HG03066 (cell line): Measurements from ENCODE around the gene NLGN2.

Experiments used
- ATAC-seq: cut with Tn5 transposase; IDR thresholded peaks from one replicate; pipeline ENCODE4 v1.9.1; 2021; ENCODE audit warnings: low read depth; ENCODE audit not compliant: unreplicated experiment

NLGN2 gene

DNA sequence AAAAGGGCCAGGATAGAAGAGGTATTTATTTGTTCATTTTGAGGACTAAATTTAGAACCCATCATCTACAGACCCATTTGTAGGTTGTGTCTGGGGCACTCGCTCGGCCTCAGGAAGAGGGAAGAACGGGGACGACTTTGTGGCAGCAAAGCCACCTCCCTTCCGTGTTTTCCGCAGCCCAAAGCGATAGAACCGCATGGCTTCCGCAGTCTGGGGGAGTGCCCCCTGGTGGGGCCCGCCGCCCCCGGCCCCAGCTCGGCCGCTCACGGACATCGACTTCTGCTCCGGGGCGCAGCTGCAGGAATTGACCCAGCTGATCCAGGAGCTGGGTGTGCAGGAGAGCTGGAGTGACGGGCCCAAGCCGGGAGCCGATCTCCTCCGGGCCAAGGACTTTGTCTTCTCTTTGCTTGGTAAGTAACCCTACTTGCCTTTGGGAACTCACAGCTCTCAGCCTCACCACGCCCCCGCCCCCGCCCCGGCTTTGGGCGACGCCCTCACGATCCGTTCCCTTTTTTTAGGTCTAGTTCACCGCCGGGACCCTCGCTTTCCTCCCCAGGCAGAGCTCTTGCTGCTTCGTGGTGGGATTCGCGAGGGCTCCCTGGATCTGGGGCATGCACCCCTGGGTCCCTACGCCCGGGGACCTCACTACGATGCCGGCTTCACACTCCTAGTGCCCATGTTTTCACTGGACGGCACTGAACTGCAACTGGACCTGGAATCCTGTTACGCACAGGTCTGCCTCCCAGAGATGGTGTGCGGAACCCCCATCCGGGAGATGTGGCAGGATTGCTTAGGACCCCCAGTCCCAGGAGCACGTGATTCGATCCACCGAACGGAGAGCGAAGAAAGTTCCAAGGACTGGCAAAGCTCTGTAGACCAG, 28.3 kb downstream of the NLGN2 start:
- ATAC-seq: no peak

DNA sequence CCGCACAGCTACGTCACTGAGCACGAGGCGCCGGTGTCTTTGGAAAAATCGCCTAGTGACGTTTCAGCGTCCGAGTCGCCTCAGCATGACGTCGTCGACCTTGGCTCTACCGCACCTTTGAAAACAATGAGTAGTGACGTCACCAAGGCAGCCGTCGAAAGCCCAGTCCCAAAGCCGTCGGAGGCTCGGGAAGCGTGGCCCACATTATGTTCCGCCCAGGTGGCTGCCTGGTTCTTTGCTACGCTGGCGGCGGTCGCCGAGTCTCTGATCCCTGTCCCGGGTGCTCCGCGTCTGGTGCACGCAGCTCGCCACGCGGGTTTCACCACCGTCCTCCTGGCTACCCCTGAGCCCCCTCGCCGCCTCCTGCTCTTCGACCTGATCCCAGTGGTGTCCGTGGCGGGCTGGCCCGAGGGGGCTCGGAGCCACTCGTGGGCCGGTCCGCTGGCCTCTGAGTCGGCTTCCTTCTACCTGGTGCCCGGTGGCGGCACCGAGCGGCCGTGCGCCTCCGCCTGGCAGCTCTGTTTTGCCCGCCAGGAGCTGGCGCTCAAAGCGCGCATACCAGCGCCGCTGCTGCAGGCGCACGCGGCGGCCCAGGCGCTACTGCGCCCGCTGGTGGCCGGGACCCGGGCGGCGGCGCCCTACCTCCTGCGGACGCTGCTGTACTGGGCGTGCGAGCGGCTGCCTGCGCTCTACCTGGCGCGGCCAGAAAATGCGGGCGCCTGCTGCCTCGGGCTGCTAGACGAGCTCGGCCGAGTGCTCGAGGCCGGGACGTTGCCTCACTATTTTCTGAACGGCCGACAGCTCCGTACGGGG, 29.1 kb downstream of the NLGN2 start:
- no peak for ATAC-seq

DNA sequence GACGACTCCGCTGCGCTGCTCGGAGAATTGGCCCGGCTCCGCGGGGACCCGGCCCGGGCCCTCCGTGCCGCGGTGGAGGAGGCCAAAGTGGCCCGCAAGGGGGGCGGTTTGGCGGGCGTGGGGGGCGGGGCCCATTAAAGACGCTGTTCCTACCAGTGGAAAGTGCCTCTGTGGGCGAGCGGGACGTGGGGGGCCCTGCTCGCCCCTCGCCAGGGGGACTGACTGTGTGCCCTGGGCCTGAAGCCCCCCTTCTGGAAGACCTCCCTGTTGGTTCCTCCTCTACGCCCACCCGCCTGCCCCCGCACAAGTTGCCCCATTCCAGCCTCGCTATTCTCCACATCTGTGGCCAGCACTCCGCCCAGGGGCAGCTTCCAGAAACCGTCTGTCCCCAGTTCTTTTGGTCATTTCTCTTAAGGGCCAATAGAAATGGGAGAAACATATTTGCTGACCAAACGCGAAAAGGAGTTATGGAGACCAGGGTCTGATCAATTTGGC, 29.8 kb downstream of the NLGN2 start:
- no peak for ATAC-seq

DNA sequence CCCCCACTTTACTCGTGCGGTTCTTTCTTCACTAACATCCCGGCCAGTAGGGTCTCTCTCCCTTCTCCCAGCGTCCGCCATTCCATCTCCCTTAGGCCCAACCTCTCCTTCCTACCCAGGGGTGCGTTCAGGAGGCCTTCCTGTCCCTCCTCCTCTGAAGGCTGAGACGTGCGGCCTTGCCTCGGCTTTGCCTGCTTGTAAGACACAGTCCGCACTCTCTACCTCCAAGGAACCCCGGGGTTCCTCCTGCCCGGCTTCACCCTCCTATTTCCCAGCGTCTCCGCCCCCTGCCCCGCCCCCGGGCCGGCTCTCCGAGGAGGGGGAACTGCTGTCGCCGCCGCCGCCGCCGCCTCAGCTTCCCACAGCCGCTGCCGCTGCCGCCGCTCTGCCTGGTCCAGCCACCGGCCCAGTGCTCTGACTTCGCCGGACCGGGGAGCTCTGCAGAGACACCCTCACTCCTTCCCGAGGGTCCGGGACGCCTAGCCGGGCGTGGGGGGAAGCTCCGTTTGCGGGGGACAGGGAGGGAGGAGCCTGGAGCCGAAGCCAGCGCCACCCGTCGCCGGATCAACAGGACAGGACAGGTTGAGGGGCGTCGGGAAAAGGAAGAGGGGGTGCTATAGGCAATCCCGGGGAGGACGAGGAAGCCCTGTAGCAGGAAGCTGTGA, 30.4 kb downstream of the NLGN2 start:
- no peak for ATAC-seq

DNA sequence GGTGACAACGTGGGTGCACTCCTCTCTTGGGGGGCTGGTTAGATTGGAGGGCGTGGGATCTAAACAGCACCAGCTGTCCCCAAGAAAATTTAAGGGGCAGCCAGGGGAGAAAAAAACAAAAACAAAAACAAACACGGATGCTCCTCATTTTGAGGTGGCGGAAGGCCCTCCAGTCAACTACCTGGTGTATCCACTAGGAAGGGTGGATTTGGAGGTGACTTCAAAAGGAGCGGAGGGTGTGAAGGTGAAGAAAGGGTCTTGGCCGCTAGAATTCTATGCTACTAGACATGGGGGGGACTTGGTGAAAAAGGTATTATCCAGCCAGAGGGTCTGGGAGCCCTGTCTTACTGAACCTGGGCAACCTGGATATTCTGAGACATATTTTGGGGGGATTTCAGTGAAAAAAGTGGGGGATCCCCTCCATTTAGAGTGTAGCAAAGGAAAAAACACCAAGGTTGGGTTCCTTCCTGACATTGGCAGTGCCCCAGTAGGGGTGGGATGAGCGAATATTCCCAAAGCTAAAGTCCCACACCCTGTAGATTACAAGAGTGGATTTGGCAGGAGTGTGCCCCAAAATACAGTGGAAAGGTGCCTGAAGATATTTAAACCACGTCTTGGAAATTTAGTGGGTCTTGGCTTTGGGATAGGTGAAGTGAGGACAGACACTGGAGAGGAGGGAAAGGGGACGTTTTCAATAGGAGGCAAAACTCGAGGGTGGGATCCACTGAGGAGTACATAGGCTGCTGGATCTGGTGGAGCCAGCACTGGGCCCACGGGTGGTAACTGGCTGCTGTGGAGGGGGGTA, 31.2 kb downstream of the NLGN2 start:
- ATAC-seq: no peak

DNA sequence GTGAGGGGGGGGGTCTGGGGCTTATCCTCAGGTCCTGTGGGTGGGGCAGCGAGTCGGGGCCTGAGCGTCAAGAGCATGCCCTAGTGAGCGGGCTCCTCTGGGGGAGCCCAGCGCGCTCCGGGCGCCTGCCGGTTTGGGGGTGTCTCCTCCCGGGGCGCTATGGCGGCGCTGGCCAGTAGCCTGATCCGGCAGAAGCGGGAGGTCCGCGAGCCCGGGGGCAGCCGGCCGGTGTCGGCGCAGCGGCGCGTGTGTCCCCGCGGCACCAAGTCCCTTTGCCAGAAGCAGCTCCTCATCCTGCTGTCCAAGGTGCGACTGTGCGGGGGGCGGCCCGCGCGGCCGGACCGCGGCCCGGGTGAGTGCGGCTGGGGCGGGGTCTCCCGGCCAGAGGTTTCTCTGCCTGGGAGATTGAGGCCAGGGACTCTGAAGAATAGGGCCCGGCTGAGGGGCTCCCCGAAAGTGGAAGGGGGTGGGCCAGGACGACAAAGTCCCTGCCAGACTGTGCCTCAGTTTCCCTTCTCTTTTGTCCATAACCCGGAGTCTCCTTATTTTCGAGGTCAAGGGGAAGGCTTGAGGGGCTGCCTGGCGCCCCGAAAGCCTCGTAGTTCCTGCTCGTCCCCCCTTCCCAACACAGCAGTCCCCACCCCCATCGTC, 31.9 kb downstream of the NLGN2 start, which contains the start of gene FGF11:
TSS of gene FGF11 (plus strand) at position 51 of the 651 bp plus-strand sequence. CDS start at position 160, 109 bp downstream.
- no peak for ATAC-seq

DNA sequence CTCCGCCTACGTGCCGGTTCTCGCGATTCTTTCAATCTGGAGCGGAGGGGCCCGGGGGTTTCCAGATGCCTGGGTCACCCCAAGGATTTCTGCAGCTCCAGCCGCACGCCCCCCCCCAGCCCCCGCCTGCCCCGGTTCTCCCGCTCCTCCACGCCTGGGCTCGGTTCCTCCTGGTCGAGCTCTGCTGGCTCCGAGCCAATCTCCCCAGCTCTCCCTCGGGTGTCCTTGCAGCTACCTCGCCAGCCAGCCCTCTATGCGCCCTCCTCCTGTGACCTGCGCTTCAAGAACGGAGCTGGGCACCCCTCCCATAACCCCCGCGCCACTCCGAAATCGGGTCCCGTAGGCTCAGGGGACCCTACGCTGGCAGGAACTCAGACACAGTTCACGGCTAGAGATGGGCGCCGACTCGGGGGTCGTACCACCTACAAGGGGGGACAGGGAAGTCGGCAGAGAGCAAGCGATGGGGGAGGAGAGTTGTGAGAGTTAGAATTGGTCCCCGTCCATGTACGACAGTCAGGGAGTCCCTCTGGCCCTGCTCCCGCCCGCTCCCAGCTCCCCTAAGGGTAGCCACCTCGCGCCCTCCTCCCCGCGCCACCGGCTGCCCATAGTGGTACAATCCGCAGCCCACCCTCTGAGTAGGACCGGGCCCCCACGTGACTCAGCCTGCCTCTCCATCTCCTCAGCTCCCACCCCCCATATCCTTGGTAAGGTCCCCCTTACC, 32.6 kb downstream of the NLGN2 start:
- ATAC-seq: no peak

DNA sequence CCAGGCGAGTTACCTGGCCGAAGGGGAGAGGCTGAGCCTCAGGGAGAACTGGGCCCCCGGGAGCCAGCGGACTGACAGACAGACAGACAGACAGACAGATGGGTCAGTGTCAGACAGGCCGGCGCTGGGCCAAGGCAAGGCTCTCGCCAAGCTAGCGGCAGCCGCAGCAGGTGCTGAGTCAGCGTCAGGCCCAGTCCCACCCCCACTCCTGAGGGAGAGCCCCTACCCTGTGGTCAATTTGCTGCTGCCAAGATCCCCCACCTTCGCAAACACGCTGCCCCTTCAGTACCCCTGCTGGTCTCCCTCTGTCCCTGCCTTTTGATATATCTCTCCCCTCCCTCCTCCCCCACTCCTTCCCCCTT, 33.2 kb downstream of the NLGN2 start:
- no peak for ATAC-seq

DNA sequence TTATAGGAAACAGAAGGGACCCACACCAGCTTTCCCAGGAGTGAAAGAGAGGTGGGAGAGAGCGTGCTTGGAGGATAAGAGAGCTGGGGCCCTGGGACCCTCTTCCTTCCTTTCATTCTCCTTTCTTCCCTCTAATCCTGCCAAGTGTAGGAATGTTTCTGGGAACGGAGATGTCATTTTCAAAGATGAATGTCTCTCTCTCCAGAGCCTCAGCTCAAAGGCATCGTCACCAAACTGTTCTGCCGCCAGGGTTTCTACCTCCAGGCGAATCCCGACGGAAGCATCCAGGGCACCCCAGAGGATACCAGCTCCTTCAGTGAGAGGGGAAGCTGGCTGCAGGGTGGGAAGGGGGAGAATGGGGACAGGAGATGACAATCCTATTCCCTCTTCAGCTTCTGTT, 33.6 kb downstream of the NLGN2 start:
- ATAC-seq: no peak

DNA sequence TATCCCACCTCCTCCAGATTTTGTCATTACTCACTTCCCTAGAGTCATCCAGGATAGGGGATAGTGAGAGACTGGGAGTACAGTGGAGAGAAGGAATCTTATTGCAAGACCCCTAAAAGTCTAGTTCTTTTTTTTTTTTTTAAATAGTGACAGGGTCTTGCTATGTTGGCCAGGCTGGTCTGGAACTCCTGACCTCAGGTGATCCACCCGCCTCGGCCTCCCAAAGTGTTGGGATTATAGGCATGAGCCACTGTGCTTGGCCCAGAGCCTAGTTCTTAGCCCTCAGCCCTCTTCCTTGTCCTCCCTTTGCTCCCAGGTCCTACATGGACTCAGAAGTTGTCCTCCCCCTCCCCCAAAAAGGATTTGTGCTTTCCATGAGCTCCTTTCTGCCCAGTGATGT, 34.5 kb downstream of the NLGN2 start:
- no peak for ATAC-seq

DNA sequence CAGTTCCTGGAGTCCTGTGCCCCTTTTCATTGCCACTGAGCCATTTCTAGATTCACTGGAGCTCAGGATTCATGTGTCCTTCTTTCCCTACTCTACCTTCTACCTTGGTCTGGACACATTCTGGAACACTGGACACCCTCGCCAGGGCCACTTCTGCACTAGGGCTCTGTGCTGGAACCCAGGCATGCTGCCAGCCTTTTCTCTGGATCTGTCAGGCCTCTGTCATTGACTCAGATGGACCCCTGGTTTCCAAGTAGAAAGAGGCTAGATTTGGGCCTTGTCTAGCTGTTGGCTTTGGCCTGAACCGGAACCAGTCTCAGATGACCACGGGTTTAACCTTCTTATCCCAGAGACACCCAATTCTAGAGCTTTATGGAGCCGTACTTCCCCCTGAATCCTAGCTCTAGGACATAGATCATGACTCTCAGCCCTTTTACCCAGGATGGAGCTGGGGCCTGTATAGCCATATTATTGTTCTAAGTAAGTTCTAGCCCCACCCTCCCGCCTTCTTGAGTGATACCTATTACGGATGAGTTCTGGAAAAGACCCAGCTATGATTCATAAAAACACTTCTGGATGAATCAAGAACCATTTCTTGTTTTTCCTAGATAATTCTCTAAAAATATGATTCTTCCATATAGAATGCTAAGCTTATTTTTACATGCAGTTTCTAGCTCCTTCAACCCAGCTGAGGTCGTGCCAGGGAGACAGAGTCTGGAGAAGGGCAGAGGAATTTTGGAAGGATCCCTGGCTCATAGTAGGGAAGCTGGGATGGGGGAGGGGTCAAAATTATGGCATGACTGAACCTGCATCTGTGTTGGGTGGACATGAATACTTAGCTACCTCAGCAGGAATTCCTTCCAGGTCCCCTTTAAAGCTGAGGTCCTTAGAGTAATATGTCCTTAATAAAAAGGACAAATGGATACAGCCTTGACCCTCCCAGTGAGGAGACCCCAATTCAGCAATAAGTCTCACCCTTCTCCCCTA, 36.1 kb downstream of the NLGN2 start:
- ATAC-seq: no peak

DNA sequence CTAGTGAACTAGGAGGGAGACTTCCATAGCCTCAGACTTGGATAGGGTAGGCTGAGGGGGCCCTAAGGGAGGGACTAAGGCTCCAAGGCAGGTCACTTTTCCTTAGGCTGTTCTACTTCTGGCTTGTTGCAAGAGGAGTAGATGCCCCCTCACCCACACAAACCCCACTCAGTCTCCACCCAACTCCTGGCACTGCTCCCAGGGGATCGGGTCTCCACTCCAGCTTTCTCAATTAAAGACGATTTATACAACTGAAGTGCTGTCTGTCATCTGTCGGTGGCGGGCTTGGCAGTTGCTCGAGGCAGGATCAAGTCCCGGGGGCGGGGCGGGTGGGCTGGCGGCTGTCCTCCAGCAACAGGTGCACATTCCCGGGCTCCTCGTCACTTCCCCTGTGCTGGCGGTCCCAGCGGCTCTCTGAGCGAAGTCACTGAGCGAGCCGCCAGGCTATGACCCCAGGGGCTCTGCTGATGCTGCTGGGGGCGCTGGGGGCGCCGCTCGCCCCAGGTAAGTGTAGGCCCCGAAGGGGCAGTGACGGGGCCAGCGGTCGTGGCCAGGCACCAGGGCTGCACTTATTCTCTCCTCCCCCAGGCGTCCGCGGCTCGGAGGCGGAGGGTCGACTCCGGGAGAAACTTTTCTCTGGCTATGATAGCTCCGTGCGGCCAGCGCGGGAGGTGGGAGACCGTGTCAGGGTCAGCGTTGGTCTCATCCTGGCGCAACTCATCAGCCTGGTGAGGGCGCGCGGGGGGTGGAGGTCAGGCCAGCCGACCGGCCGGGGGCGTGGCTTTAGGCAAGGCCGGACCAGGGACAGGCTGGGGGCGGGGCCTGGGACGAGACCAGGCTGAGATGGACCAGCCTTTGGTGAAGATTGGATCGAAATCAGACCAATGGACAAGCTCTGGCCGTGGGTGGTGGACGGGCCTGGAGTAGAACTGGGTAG, 37.3 kb downstream of the NLGN2 start, which contains the start of gene CHRNB1:
TSS of gene CHRNB1 (plus strand) at position 380 of the 937 bp plus-strand sequence. CDS start at position 447, 67 bp downstream.
- no peak for ATAC-seq

DNA sequence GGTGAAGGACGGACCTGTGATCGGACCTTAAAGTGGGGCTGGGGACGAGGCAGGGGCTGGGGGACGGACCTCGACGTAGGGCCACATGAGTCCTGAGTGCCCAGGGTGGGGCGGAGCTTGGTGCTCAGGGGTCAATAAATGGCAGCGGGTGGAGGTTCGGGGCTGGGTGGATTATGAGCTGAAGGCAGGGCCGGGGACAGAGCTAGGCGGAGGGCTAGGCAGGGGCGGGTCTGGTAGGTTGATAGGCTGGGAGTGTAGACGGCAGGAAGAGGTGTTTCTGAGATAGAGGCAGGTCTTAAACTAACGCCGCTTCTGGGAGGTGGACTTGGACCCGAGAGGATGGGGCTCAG, 37.9 kb downstream of the NLGN2 start:
- no peak for ATAC-seq

DNA sequence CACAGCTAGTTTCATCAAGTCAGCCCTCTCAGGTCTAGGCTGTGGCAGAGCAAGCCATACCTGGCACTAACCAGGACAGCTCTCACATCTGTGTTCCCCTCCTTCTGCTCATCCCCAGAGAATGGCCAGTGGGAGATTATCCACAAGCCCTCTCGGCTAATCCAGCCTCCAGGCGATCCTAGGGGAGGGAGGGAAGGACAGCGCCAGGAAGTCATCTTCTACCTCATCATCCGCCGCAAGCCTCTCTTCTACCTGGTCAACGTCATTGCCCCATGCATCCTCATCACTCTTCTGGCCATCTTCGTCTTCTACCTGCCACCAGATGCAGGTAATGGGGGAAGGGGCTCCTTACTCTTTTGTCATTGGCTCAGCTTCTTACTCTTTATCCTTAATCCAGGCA, 40.8 kb downstream of the NLGN2 start:
- ATAC-seq: no peak

DNA sequence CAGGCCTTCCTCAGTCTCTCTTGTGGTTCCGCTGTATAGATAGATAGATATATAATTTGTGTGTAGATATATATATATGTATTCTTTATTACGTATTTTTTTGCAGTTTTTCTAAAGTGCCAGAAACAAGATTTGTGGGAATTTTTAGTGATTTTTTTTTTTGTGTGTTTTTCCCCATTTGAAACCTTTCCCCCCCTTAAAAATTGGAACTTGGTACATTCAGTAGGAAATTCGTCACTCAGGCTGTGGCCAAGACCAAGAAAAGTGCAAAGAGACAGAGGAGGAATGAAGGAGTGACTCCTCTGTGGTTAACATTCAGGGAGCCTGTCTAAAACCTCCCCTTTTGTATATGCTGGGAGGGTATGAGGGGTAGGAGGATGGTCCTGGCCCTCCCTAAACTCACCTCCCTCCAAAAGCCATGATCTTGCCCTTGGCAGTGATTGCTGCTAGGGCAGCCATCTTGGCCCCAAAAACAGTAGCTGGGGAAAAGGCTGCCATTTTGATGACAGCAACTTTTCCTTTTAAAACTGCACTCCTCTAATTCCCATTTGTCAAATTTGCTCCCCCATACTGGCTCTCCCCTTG, 52.4 kb downstream of the NLGN2 start:
- no peak for ATAC-seq

DNA sequence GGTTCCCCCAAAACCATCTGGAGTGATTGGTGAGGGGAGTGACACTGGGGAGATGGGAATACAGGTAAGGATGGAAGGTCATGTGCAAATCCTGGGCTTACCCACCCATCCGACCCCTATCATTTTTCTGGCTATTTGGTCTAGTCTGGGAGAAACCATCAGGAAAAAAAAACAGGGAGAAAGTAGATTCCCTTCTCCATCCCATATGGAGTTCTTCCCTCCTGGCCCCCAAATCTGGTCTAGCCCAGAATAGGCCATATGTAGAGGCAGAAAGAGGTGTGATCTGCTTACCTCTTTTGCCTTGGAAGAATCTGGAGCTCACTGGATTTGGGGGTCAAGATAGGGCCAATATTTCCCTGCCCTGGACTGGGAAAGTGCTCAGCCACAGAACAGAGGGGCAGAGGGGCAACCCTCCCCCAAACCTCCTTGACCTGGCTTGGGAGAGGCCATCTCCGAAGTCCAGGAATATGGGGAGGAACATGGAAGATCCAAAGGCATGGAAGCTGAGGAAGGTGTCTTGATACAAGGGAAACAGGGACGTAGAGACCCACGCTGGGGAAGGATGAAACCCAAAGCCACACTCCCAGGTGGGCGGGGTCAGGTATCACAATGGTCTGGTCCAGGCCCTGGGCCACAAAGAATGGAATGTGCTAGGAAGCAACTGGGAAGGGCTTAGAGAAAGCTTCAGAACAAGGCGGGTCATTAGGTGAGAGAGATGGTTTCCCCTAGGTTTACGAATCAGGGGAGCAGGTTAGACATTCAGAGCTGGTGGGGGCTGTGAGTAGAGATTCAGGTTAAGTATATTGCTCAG, 53.4 kb downstream of the NLGN2 start:
- no peak for ATAC-seq
